SK-N-SH (cell line): ENCODE results near the gene RPS8.

Source experiments
- EP300 ChIP-seq, 2 experiments: IDR thresholded peaks; 2 replicates each; pipeline versions ENCODE4 v1.4.0 to v1.6.1; 2012; ENCODE audit warnings: borderline replicate concordance in 1 of 2, low read depth in 1 of 2, low read length in 1 of 2
- FOSL2 ChIP-seq: IDR thresholded peaks from 2 replicates; pipeline ENCODE4 v1.4.0; 2012; ENCODE audit warnings: low read depth, mild to moderate bottlenecking, moderate library complexity, borderline replicate concordance
- JUND ChIP-seq: IDR thresholded peaks from 2 replicates; pipeline ENCODE4 v1.4.0; 2012
- MXI1 ChIP-seq: IDR thresholded peaks from 2 replicates; pipeline ENCODE4 v1.6.1; 2012; ENCODE audit warnings: mild to moderate bottlenecking, low read depth, low read length, improper control_type of control experiment
- POLR2AphosphoS5 ChIP-seq: IDR thresholded peaks from 2 replicates; pipeline ENCODE4 v1.6.1; 2012; ENCODE audit warnings: low read depth, low read length
- SMC3 ChIP-seq: IDR thresholded peaks from 2 replicates; pipeline ENCODE4 v1.6.1; 2012; ENCODE audit warnings: low read depth, low read length, improper control_type of control experiment
- TF ChIP-seq, protein P1 (sequence below): fragments of 200-600 bp; sonication (generic); IDR thresholded peaks from 2 replicates; pipeline ENCODE4 v1.6.1; 2017; ENCODE audit warnings: antibody characterized with exemption, mild to moderate bottlenecking, moderate library complexity

DNA sequence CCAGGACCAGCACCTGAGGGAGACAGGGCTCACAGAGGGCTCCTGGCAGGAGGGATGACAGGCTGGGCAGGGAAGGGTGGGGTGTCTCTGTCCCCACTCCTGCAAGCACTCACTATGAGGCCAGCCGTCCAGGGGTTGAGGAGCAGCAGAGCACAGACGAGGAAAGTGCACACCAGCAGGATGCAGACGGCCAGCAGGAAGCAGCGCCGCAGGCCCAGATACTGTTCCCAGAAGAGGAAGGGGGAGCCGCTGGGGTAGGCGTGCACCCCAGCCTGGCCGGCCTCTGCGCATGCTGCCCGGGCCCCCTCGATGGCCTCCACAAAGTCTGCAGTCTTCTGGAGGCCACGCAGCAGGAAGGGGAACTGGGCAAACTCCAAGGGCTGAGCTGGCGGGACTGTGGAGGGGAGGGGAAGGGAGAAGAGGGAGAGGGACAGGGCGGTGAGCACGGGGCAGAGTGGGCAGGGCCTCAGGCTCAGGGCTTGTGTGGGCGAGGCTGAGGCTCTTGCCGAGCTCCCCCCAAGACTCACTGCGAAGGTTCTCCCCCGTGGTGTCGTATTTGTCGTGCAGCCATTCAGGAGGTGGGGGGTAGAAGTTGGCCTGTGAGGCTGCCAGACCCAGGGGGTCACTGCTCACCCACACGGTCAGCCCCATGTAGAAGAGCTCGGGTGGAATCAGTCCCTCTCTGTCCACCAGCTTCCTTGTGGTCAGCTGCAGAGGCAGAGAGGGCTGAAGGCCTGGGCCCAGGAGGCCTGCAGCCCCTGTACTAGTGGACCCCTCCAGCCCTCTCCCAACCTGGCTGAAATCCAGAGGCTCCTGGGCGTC is 51.2 kb downstream of the RPS8 start:
- TF ChIP-seq, protein P1, sequence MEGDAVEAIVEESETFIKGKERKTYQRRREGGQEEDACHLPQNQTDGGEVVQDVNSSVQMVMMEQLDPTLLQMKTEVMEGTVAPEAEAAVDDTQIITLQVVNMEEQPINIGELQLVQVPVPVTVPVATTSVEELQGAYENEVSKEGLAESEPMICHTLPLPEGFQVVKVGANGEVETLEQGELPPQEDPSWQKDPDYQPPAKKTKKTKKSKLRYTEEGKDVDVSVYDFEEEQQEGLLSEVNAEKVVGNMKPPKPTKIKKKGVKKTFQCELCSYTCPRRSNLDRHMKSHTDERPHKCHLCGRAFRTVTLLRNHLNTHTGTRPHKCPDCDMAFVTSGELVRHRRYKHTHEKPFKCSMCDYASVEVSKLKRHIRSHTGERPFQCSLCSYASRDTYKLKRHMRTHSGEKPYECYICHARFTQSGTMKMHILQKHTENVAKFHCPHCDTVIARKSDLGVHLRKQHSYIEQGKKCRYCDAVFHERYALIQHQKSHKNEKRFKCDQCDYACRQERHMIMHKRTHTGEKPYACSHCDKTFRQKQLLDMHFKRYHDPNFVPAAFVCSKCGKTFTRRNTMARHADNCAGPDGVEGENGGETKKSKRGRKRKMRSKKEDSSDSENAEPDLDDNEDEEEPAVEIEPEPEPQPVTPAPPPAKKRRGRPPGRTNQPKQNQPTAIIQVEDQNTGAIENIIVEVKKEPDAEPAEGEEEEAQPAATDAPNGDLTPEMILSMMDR, result no peak
- TF ChIP-seq FOSL2, result no peak
- TF ChIP-seq SMC3, result no peak
- TF ChIP-seq POLR2AphosphoS5, result no peak
- TF ChIP-seq MXI1, result no peak
- no peak for TF ChIP-seq EP300 (IDR thresholded peaks at IDR 0.05; ENCODE audit: borderline replicate concordance in 1 of 2, low read depth in 1 of 2, low read length in 1 of 2)
- TF ChIP-seq JUND, result no peak
